ENCODE measurements around the gene MAU2. TPM values are rescaled to one million over a fixed set of nuclear protein-coding genes. Genes with fewer than 3 reads are reported as not detected.

The MAU2 gene
- total RNA-seq, 1 donor from 2014 or later = 35.0 TPM

DNA sequence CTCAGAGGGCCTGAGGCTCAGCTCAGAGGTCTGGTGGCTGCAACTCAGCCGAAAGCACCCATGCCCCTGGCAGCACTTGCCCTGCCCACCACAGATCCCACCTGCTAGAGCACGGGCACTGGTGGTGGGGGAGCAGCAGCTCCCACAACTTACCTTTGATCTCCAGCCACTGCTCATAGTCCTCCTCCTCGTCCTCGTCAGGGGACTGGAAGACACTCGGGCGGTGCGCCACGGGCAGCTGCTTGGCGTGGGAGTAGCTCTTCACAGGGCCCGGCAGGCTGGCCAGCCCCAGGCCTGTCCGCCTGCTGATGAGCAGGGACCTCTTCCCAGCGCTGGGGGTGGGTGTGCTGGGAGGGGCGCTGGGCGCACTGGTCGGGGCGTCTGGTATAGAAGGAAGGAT lies 14.9 kb upstream of the MAU2 start:
- Histone ChIP-seq H3K4me3 (no peak overlapping the region), H3K36me3 (no peaks in the 10 kb centered on the region), H3K9ac (no peak overlapping the region), H3K27ac (no peak overlapping the region), H3K4me2 (no peak overlapping the region), H3F3A (ENCODE audit: low read depth) (no peaks in the 10 kb centered on the region), H4K20me1 (ENCODE audit: low read depth) (peaks cover 8% of the 10 kb centered on the region), H2AFZ (replicated peaks) (no peak overlapping the region), H3K27me3 (no peaks in the 10 kb centered on the region), H3K79me2 (ENCODE audit: low read depth) (no peaks in the 10 kb centered on the region), H3K9me3 (ENCODE audit: low read depth) (no peaks in the 10 kb centered on the region), H3K4me1 (no peaks in the 10 kb centered on the region)
- DNase-seq (ENCODE audit: low spot score) = no peak
- H3K4me3 Mint-ChIP-seq = no peak overlapping the region
- no peak overlapping the region for H3K27ac Mint-ChIP-seq
- H3K27me3 Mint-ChIP-seq (ENCODE audit: insufficient read depth, low read depth) = peaks cover 2% of the 10 kb centered on the region
- H3K4me1 Mint-ChIP-seq = no peaks in the 10 kb centered on the region
- no peaks in the 10 kb centered on the region for H3K9me3 Mint-ChIP-seq
- TF ChIP-seq EZH2phosphoT487 (IDR thresholded peaks at IDR 0.05) (no peak), EZH2 (IDR thresholded peaks at IDR 0.05) (no peak)
- TF ChIP-seq, protein P1, sequence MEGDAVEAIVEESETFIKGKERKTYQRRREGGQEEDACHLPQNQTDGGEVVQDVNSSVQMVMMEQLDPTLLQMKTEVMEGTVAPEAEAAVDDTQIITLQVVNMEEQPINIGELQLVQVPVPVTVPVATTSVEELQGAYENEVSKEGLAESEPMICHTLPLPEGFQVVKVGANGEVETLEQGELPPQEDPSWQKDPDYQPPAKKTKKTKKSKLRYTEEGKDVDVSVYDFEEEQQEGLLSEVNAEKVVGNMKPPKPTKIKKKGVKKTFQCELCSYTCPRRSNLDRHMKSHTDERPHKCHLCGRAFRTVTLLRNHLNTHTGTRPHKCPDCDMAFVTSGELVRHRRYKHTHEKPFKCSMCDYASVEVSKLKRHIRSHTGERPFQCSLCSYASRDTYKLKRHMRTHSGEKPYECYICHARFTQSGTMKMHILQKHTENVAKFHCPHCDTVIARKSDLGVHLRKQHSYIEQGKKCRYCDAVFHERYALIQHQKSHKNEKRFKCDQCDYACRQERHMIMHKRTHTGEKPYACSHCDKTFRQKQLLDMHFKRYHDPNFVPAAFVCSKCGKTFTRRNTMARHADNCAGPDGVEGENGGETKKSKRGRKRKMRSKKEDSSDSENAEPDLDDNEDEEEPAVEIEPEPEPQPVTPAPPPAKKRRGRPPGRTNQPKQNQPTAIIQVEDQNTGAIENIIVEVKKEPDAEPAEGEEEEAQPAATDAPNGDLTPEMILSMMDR (IDR thresholded peaks at IDR 0.05) = no peak
- H3K36me3 Mint-ChIP-seq = peaks cover 20% of the 10 kb centered on the region

GRCh38 chr19:19306191-19306590 lies 14.4 kb upstream of the MAU2 start:
- Histone ChIP-seq H3K4me1 (no peaks in the 10 kb centered on the region), H4K20me1 (ENCODE audit: low read depth) (peaks cover 11% of the 10 kb centered on the region), H3F3A (ENCODE audit: low read depth) (no peaks in the 10 kb centered on the region), H2AFZ (replicated peaks) (no peak overlapping the region), H3K9ac (no peak overlapping the region), H3K27me3 (no peaks in the 10 kb centered on the region), H3K4me3 (no peak overlapping the region), H3K9me3 (ENCODE audit: low read depth) (no peaks in the 10 kb centered on the region), H3K27ac (no peak overlapping the region), H3K4me2 (no peak overlapping the region), H3K36me3 (no peaks in the 10 kb centered on the region), H3K79me2 (ENCODE audit: low read depth) (no peaks in the 10 kb centered on the region)
- H3K27me3 Mint-ChIP-seq (ENCODE audit: insufficient read depth, low read depth) = peaks cover 2% of the 10 kb centered on the region
- no peaks in the 10 kb centered on the region for H3K9me3 Mint-ChIP-seq
- no peak for TF ChIP-seq EZH2 (IDR thresholded peaks at IDR 0.05)
- TF ChIP-seq, protein P1 (IDR thresholded peaks at IDR 0.05) = no peak
- no peak overlapping the region for H3K27ac Mint-ChIP-seq
- peaks cover 20% of the 10 kb centered on the region for H3K36me3 Mint-ChIP-seq
- no peak for DNase-seq (ENCODE audit: low spot score)
- no peaks in the 10 kb centered on the region for H3K4me1 Mint-ChIP-seq
- no peak overlapping the region for H3K4me3 Mint-ChIP-seq

- Histone ChIP-seq H3K9ac (no peak overlapping the region), H3K4me2 (no peak overlapping the region), H3K4me1 (no peaks in the 10 kb centered on the region), H3K36me3 (no peaks in the 10 kb centered on the region), H3K27me3 (no peaks in the 10 kb centered on the region), H3K79me2 (ENCODE audit: low read depth) (no peaks in the 10 kb centered on the region), H3K4me3 (no peak overlapping the region), H3K9me3 (ENCODE audit: low read depth) (no peaks in the 10 kb centered on the region), H3K27ac (no peak overlapping the region), H4K20me1 (ENCODE audit: low read depth) (peaks cover 20% of the 10 kb centered on the region), H3F3A (ENCODE audit: low read depth) (no peaks in the 10 kb centered on the region), H2AFZ (replicated peaks) (no peak overlapping the region)
- no peaks in the 10 kb centered on the region for H3K4me1 Mint-ChIP-seq
- TF ChIP-seq EZH2 (IDR thresholded peaks at IDR 0.05) = no peak
- TF ChIP-seq, protein P1 (IDR thresholded peaks at IDR 0.05) = no peak
- no peak for TF ChIP-seq EZH2phosphoT487 (IDR thresholded peaks at IDR 0.05)
- H3K27me3 Mint-ChIP-seq (ENCODE audit: insufficient read depth, low read depth) = peaks cover 4% of the 10 kb centered on the region
- no peak overlapping the region for H3K27ac Mint-ChIP-seq
- peaks cover 18% of the 10 kb centered on the region for H3K36me3 Mint-ChIP-seq
- DNase-seq (ENCODE audit: low spot score) = no peak
- H3K4me3 Mint-ChIP-seq = no peak overlapping the region
- no peaks in the 10 kb centered on the region for H3K9me3 Mint-ChIP-seq
These were observed 12.3 kb upstream of the MAU2 start for GRCh38 chr19:19308373-19308772.

Data from neural progenitor cell (in vitro differentiated cells).